Inflammatory macrophage (primary cell): ENCODE data around the gene REV1.
"Not testable (repeated sequence)": the region's sequence is repeated elsewhere in the genome, so short reads cannot be mapped to it uniquely, and the experiment has no call there.

Source experiments
- DNase-seq, 2 donors: peaks; one replicate each; pipeline ENCODE4 v3.0.0-alpha.2; 2020 to 2022

The REV1 gene

DNA sequence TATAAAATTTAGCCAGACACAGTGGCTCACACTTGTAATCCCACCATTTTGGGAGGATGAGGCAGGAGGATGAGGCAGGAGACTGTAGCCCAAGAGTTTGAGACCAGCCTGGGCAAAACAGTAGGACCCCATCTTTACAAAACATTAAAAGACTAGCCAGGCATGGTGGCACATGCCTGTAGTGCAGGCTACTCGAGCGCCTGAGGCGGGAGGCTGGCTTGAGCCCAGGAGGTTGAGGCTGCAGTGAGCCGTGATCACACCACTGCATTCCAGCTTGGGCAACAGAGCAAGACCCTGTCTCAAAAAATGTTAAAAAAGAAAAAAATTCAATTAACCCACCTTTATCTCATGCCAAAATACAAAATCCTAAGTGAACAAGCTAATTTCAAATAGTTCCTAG lies 4.0 kb downstream of the REV1 start:
- DNase-seq = no peak

GRCh38 chr2:99485411-99485810 lies 4.4 kb downstream of the REV1 start:
- DNase-seq = peak in 1 of 2 donors; percentile 20

DNA sequence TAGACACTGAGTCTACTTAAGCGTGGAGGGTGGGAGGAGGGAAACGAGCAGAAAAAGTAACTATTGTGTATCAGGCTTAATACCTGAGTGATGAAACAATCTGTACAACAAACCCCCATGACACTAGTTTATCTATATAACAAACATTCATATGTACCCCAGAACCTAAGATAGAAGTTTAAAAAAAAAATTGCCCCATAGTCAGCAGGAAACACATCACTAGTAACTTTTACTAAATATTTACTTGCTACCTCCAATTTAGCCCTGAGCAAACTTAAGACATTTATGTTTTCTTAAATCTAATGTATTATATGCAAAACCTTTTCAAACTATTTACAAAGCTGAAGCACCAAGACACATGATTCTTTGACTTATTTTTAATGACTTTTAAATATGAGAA lies 5.6 kb downstream of the REV1 start:
- no peak for DNase-seq

GRCh38 chr2:99481941-99482340 lies 7.9 kb downstream of the REV1 start:
- DNase-seq = no peak

GRCh38 chr2:99481527-99481926 lies 8.3 kb downstream of the REV1 start:
- no peak for DNase-seq

- no peak for DNase-seq
These were observed 9.4 kb downstream of the REV1 start for GRCh38 chr2:99480390-99480789.

DNA sequence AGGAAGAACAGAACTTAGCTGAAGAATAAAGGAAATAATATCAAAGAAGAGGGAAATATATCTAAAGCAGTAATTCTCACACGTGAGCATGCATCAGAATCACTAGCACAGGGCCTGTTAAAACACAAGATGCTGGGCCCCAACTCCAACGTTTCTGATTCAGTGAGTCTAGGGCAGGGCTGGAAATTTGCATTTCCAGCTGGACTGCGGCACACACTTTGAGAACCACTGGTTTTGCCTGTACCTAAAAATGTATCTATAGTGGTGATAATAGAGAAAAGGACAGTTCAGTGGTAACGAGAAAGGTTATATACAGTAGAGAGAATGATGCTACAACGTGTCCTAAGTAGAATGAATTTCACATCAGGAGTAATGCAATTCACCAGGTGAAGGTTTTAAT lies 11.2 kb downstream of the REV1 start:
- no peak for DNase-seq

DNA sequence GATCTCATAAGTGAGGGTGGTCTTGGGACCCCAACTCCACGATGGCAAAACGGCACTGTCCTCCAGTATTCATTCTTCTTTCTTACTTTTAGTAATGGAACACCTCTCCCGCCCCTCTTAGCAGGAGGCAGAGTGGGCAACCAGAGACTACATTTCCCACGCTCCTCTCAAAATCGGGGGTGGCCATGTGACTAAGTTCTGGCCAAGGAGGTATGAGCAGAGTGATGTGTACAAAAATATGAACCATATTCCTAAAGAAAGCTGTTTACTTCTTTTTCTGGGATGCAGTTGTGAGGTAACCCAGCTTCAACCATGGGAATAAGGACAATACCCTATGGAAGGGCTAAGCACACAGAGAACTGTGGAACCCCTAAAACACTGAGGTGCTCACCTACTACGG lies 12.8 kb downstream of the REV1 start:
- DNase-seq = no peak

DNA sequence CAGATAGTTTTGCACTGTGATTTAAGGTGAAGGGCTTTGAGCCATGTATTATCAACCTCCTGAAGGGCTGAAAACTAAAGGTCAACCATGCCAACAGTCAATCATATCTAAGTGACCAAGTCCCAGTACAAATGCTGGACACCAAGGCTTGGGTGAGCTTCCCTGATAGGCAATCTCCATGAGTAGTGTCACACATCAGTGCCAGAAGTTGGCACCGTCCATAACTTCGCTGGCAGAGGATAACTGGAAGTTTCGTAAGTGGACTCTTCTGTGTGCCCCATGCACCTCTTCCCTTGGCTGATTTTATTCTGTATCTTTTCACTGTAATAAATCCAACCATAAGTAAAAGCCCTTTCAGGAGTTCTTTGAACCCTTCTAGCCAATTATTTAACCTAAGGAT lies 13.2 kb downstream of the REV1 start:
- no peak for DNase-seq

- not testable (repeated sequence) for DNase-seq
These were observed 14.7 kb downstream of the REV1 start for GRCh38 chr2:99475095-99475494.

DNA sequence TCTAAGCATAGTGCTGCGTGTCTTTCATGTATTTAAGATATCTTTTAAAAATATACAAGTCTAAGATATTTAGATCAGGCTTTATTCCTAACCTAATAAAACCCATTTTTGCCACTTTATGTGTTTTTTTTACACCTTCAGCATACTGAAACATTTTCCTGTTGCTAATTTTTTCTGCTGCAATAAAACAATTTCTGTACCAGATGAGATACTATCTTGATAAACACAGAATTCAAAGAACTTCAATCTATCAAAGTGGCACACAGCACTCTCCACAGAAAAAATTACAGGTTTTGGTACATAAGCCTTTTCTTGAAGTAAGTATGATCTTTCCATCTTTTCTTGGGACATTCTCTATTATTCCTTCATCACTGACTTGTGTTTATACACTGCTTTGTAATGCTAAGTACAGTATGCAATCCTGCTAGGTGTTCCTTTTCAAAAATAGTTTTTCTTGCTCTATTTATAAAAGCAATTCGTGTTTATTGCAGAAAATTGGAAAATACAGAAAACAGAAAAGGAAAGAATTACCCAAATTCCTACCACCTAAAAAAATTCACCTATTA lies 16.2 kb downstream of the REV1 start:
- no peak for DNase-seq

GRCh38 chr2:99472600-99472960 lies 17.2 kb downstream of the REV1 start:
- DNase-seq = no peak

DNA sequence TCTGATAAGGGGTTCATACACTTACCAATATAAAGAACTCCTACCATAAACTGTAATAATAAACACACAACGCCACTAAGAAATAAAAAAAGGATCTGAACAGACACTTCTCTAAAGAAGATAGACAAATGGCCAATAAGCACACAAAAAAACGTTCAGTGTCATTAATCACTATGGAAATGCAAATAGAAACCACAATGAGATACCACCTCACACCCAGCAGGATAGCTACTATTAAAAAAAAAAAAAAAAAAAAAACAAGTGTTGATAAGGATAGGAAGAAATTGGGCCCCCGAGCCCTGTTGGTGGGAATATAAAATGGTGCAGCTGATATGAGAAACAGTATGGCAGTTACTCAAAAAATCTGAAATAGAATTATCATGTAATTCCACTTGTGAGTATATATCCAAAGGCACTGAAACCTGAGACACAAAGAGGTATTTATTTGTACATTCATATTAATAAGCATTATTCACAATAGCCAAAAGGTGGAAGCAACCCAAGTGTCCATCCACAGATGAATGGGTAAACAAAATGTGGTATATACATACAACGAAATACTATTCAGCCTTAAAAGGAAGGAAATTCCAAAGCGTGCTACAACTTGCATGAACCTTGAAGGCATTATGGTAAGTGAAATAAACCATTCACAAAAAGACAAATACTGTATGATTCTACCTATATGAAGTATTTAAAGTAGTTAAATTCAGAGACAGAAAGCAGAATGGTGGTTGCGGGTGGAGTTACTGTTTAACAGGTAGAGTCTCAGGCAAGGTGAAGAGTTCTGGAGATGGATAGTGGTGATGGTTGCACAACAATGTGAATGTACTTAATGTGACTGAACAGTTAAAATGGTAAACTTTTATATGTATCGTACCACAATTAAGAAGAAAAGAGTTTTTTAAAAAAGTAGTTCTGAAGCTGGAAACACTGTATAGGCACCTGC lies 17.9 kb downstream of the REV1 start:
- DNase-seq = no peak

GRCh38 chr2:99470957-99471356 lies 18.9 kb downstream of the REV1 start:
- DNase-seq = no peak

DNA sequence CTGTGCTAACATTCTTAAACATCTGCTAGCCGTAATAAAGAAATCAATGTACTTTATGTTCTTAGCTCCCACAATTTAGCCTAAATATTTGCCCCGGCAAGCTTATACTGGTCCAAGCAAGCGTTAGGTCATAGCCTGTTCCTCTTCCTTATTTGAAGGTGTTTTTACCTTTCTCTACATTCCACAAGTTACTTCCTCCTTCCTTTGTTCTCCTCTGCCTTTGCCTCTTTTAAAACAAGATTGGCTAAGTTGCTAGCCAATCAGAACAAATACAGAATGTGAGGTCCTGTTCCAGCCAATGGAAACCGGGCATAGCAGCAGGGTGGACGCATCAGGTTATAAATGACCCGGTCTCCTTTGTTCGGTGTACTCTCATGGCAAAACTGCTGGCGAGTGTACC lies 19.4 kb downstream of the REV1 start:
- not testable (repeated sequence) for DNase-seq

DNA sequence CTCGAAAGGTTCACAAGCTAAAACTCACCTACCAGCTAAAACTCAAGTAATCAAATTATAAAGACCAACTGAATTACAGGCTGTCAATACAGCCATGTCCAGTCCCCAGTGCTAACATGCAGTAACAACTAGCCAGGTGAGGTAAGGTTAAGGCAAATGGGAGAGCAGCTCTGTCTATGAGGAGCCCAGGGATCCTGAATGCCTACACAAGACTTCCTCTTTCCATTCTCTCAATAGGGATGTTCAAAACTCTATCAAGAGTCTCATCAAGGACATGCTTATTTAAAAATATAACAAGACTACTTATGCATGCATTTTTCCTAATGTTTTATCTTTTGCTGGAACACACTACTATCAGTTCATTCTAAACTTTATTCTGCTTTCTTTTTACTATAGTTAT lies 20.4 kb downstream of the REV1 start:
- DNase-seq = no peak

DNA sequence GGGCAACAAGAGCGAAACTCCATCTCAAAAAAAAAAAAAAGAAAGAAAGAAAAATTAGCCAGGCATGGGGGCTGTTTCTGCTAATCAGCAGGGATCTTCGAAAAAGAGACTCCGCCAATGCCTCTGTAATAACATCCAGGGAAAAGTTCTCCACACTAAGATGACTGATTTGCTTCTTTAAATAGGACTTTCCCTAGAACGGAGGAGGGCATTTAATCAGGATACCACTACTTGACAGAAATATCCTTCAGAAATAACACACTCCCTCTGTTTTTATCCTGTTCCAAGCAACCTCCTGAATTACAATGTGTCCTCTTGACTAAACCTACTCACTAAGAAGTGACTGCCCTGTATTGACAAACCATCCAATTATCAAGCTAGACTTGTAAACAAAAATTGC lies 21.7 kb downstream of the REV1 start:
- DNase-seq = no peak

DNA sequence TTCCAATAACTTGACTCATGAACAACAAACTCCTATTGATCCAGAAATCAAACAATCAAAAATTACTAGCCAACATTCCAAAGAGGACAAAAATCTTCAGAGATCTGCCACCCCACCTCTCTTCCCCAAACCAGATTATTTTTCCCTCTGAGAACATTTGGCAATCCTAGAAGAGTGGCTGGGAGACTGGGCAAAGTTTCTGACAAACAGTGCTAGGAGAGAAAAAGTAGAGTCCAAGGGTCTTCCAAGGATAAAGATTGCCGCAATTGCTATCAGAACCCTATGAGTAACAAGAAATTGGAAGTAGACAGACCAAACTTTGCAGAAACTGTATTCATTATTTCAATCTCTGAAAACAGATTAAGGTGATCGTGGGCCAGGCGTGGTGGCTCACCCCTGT lies 22.4 kb downstream of the REV1 start:
- no peak for DNase-seq

GRCh38 chr2:99461828-99462483 lies 27.9 kb downstream of the REV1 start:
- no peak for DNase-seq

- no peak for DNase-seq
These were observed 31.3 kb downstream of the REV1 start for GRCh38 chr2:99458529-99458928.

DNA sequence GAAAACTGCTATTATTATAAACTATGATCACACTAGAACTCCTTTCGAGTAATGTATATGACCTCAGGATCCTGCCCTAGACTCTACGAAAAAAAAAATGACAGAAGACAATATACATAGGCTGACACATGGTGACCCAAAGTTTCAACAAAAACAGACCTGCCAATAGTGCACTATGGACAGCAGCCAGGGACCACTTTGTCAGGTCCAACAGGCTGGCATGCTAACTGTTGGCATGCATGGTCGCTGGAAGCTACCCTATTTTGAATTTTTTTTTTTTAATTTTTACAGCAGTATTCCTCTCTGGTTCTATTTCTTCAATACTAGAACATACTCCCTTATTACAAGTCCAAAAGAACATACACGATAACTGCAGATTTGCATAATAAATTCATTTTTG lies 38.1 kb downstream of the REV1 start:
- no peak for DNase-seq

DNA sequence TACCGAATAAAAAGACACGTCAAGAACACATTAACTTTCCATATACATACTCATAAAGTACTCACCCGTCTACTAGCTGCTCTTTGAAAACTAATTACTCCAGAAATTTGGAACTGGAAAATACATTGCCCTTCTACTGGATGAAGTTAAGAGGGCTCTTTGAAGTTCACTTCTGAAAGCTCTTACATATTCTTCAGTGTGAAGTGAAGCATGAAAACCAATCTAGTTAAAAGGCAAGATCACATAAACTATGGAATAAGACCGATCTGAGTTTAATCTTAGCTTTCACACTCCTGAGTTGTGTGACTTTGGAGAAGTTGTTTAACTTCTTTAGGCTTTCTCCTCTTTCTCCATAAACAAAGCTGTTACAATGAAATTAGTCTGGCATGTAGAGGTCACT lies 38.5 kb downstream of the REV1 start:
- no peak for DNase-seq

DNA sequence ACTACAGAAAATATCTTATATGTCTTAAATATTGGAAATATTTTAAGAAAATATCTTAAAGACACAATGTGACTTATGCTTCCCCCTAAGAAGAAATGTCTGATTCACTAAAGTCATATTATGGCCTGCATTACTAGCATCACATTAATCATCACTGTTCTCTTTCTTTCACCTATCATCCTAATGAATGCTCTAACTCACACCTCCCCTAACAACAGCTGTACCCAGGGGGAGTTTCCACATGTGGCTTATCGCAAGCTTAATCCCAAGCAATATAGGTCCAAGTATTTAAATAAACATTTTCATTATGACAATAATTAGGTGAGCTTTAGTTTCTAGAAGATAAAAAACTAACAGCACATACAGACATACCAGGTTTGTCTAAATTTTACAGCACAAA lies 39.6 kb downstream of the REV1 start:
- no peak for DNase-seq

DNA sequence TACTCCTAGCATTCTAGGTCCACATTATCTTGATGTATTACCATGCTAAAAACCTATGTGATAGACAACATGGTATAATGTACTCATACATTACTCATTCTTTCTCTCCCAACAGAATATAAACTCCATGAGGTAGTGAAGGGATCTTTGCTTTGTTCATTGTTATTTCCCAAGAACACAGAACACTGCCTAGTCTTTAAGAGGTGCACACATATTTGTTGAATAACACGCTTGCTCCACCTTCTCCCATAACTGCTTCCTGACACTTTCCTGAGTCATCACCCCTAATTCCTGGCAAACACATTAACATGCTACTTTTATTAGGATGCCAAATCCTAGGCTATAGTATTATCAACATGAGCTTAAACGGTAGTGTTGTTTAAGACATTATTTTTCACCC lies 41.3 kb downstream of the REV1 start:
- no peak for DNase-seq
